ENCODE measurements around the gene FNDC10. TPM values are rescaled to one million over a fixed set of nuclear protein-coding genes. Genes with fewer than 3 reads are reported as not detected.
"Not testable (repeated sequence)": the region's sequence is repeated elsewhere in the genome, so short reads cannot be mapped to it uniquely, and the experiment has no call there.

The FNDC10 gene
- polyA plus RNA-seq, result 1 to 10 TPM in 1 of 3 donors, under 1 TPM in 2; 0.52 to 2.2 (median 0.70) TPM

DNA sequence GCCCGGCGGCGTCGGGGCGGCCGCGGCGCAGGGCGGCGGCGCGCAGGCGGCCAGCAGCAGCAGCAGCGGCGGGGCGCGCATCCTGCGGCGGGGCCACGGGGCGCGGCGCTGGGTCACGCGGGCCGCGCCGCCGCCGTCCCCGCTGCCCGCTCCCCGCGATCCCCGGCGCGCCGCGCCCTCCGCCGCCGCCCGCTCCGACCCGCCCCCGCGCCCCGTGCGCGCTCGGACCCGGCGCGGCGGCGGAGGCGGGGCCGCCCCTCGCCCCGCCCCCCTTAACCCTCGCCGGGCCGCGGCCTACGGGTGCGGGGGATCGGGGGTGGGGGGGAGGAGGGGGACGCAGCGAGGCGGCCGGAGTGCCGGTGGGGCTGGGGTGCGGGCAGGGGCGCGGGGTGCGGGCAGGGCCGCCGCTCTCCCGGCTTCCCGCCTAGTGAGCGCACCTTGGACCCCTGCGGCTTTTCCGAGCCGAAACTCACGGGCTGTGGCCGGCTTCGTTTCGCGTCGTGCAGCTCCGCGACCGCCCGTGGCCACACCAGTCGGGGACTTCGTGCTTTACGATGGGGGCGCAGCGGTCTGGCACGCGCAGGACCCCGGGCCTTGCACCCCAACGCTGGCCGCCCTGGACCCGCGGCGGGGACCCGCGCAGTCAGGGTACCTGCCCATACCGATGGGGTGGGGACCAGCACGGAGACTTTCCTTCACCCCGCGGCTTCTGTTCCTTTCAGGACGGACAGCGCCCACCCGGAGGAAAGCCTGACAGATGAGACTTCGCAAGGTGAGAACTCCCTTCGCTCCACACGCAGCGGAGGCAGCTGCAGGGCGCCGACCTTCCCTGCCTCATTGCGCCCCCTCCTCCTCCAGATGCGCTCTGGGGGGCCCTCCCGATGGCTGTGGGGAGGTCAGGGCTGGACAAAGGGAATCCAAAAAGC is at the start of gene FNDC10:
TSS of gene FNDC10 (minus strand) at position 201 of the 926 bp plus-strand sequence. CDS start at position 81, 120 bp downstream.
- no peak within 1 kb of the TSS for H3K27ac ChIP-seq (ENCODE audit: low read depth, low read length)
- 5 to 9% (median 7%) methylated on average over 64 to 94 of the region's 125 CpGs for WGBS, 3 donors

DNA sequence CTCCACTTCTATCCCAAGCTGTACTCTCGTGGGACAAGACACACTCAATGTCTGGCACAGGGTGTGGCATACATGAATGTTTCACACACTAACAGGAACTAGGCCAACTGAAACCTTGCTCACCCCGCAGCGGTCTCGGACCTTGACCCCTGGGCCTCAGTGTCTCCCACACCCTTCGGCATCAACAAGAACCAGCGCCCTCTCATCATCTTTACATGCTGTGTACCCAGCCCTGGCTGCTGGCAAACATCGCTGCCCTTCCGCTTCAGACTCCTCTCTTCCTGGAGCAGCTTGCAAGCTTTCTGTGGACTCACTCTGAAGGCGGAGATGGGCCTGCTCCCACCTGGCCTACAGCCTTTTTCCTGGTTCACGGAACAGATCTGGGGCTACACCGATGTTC is 48.3 kb upstream of the FNDC10 start:
- WGBS, 3 donors, result 84 to 92% (median 87%) methylated on average over 11 of the region's 11 CpGs
- not testable (repeated sequence) for H3K27ac ChIP-seq (ENCODE audit: low read depth, low read length)

DNA sequence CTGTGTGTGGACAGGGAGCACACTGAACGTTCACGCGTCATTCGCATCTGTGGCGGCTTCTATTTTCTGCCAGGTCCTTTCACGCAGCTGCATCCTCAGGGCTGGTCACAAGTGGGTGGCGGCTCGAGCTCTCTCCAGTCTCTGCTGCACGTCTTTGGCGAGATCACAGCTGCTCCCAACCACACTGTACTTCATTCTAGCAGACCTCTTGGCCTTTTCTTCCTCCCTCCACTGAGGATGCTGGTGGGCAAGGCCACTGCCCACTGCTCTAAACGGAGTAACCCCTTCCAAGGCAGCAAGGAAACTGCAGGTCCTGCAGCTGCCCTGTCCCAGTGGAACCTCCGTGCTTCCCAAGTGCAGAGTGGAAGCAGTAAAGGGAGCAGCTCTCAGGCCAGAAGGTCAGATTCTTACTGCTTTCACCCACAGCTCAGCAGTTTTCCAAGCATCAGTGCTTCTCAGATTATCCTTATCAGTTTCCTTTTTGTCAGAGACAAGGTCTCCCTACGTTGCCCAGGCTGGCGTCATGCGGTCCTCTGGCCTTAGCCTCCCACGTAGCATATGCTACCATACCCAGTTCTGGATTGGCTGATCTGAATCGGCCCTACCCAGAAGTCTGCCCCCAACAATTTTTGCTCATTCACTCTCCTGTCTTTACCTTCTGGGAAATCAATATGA is 47.8 kb upstream of the FNDC10 start:
- 83 to 90% (median 87%) methylated on average over 17 of the region's 17 CpGs for WGBS, 3 donors

DNA sequence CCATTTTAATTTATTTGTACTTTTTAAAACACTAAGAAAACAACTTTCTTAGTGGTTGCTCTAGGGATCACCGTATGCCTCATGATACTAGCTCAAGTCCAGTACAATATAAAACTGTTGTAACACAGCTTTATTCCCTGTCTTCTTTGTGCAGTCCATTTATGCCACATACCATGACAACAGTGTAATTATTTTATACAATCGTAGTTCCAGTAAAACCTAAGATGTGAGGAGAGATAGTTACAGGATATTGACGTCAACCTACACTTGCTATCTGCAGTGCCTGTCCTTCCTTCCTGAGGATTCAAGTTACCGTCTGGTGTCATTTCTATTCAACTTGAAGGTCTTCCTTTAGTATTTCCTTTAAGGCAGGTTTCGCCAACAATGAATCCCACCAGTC is 46.4 kb upstream of the FNDC10 start:
- 76 to 85% (median 82%) methylated on average over 3 to 5 of the region's 5 CpGs for WGBS, 3 donors
- not testable (repeated sequence) for H3K27ac ChIP-seq (ENCODE audit: low read depth, low read length)

More for the DNA sequence above, 47.8 kb upstream of the FNDC10 start:
- H3K27ac ChIP-seq (ENCODE audit: low read depth, low read length), result not testable (repeated sequence)

DNA sequence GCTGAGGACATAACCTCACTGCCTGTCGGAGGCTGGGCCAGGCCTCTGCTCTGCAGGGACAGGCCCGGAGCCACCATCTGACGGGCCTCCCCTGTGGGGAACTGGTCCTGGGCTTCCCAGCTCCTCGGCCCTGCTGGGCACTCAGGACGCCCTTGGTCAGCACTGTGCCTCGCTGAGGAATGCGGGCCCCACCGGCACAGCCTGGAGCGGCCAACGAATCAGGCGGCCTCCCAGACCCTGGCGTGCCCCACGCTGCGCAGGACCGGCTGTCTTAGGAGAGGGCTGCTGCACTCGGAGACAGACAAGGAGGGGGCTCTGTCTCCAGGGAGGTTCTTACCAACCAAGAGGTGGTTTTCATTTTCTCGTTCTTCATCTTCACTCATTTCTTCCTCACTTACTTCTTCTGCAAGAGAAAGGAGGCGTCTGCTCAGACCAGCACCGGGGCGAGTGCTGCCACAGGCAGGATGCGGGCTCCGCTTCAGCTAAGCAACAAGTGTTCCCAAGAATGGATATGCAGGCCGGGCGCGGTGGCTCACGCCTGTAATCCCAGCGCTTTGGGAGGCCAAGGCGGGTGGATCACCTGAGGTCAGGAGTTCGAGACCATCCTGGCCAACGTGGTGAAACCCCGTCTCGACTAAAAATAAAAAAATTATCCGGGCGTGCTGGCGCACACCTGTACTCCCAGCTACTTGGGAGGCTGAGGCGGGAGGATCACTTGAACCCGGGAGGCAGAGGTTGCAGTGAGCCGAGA is 41.0 kb upstream of the FNDC10 start:
- H3K27ac ChIP-seq (ENCODE audit: low read depth, low read length), result not testable (repeated sequence)
- 94 to 96% (median 96%) methylated on average over 21 to 31 of the region's 38 CpGs for WGBS, 3 donors

DNA sequence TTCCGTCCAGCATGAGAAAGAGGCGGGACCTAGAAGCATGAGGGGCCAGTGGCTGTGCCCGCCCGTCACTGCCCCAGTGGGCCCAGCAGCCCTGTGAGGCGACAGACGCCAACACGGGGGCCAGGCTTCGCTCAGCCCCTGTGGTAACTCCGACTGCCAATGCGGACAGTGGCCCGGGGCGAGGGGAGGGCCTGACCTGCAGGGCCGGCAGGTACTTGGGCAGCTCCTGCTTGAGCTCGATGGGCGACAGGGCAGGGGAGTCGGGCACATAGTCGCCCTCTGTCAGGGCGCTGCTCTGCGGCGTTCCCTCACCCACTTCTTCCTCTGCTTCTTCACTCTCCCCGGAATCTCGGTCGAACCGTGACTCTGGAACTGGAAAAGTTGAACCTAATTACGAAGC is 40.1 kb upstream of the FNDC10 start:
- 94 to 97% (median 96%) methylated on average over 9 to 17 of the region's 25 CpGs for WGBS, 3 donors
- not testable (repeated sequence) for H3K27ac ChIP-seq (ENCODE audit: low read depth, low read length)

DNA sequence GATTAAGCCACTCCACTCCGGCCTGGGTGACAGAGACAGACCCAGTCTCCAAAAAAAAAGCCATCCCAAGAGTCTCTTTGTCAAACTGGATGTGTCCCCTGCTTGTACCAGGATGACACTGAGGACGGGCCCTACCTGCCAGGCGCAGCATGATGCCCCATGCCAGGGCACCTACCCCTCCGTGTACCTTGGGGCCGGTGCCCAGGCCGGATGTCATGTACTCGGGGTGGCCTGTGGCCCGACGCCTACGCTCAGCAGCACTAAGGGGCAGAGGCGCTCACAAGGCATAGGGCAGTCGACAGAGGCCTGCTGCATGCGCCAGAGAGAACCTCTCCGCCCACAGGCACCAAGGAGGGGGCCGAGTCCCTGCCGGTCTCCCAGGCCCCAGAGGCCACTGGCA is 39.4 kb upstream of the FNDC10 start:
- H3K27ac ChIP-seq (ENCODE audit: low read depth, low read length), result not testable (repeated sequence)
- 94 to 97% (median 97%) methylated on average over 13 to 16 of the region's 16 CpGs for WGBS, 3 donors

DNA sequence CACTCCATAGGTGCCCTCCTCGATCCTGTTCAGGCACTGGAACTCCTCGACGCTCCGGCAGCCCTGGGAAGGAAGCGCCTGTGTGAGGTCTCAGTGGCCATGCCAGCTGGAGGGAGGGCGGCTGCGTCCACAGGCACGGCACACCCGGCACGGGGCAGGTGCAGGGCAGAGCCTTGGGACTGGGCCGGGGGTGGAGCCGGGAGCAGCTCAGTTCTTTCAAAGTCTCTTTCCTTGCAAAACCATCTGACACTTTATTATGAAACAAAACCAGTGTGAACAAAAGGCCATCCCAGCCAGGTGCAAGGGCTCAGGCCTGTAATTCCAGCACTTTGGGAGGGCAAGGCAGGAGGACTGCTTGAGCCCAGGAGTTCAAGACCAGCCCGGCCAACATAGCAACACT is 38.6 kb upstream of the FNDC10 start:
- 91 to 95% (median 94%) methylated on average over 8 to 9 of the region's 13 CpGs for WGBS, 3 donors
- not testable (repeated sequence) for H3K27ac ChIP-seq (ENCODE audit: low read depth, low read length)

DNA sequence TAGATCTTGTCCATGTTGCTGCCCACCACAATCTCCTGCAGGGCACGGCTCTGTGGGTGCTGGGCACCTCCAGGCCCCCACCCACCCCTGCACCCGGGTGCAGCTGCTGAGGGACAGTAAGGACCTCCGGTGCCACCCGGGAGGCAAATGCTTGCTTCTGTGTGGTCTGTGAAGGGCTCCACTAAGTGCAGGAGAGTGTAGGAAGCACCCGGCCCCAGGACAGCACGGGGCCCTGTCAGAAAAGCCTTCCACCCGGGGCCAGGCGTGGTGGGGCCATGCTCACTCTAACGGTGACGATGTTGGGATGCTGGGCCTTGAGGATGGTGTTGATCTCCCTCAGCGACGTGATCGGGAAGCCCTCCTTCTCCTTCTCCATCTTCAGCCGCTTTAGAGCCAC is 37.5 kb upstream of the FNDC10 start:
- H3K27ac ChIP-seq (ENCODE audit: low read depth, low read length), result not testable (repeated sequence)
- WGBS, 3 donors, result 89 to 94% (median 90%) methylated on average over 11 to 14 of the region's 14 CpGs

DNA sequence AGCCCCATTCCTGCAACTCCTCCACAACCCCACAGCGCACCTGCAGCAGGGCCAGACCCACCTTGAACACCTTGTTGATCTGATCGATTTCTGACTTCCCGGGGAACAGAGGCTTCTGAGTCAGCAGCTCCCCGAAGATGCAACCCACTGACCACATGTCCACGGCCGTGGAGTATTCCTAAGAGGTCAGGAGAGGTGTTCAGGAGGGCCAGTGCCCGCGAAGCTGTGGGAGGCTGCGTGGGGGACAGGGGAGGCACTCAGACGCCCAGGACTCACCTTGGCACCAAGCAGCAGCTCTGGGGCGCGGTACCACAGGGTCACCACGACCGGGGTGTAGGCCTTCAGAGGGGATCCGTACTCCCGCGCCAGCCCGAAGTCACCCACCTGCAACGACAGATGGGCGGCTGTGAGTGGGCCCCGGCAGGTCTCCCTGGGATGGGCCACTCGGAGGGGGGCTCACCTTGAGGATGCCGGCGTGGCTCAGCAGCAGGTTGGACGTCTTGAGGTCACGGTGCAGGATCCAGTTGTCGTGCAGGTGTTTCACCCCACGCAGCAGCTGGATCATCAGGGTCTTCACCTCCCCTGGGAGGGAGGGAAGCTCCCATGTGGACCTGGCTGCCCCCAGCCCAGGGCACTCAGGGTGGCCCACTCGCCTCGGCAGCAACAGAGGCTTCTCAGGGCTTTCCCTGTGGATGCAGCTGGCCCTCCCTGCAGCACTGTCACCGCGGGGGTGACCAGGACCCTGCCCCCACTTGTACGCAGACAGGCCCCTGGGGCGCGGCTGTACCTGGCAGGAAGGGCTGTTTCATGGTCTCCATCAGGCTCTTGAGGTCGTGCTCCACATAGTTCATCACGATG is 36.9 kb upstream of the FNDC10 start:
- not testable (repeated sequence) for H3K27ac ChIP-seq (ENCODE audit: low read depth, low read length)
- WGBS, 3 donors, result 93 to 94% (median 94%) methylated on average over 31 to 37 of the region's 37 CpGs

DNA sequence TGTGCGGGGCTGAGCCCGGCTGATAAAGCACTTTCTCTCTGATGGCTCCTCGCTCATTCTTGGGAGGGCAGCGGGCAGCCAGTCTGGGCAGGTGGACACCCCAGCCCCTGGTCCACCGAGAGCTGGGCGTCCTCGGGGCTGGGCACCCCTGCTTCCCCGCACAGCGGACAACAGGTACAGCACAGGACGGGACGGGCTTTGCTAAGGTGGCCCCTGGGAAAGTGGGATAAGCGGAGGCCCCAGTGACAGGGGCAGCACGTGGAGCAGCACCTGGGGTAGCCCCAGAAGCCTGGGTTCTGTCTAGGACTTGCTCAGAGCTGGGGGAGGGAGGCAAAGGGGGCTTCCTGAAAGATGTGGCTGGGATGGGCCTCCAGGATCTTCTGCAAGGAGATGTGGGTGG is 34.7 kb upstream of the FNDC10 start:
- 89 to 92% (median 91%) methylated on average over 9 of the region's 13 CpGs for WGBS, 3 donors
- H3K27ac ChIP-seq (ENCODE audit: low read depth, low read length), result not testable (repeated sequence)

DNA sequence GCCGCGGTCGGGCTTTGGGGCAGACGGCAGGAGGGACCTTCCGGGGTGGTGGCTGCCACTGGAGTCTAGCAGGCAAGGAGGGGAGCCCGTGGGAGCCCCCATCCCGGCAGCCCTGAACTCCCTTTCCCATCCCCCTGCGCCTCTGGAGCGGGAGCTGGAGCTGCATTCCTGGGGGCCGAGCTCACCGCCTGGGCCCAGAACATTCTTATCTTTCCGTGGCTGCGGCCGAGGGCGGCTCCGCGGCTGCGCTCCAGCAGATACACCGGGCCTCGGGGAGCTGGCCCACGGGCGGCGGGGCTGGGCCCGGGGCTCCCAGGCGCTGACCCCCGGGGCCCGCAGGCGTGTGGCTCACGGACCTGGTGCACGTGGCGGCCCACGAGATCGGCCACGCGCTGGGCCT is 33.5 kb upstream of the FNDC10 start:
- WGBS, 3 donors, result no CpG with 5 or more reads among the region's 35 CpGs
- not testable (repeated sequence) for H3K27ac ChIP-seq (ENCODE audit: low read depth, low read length)

DNA sequence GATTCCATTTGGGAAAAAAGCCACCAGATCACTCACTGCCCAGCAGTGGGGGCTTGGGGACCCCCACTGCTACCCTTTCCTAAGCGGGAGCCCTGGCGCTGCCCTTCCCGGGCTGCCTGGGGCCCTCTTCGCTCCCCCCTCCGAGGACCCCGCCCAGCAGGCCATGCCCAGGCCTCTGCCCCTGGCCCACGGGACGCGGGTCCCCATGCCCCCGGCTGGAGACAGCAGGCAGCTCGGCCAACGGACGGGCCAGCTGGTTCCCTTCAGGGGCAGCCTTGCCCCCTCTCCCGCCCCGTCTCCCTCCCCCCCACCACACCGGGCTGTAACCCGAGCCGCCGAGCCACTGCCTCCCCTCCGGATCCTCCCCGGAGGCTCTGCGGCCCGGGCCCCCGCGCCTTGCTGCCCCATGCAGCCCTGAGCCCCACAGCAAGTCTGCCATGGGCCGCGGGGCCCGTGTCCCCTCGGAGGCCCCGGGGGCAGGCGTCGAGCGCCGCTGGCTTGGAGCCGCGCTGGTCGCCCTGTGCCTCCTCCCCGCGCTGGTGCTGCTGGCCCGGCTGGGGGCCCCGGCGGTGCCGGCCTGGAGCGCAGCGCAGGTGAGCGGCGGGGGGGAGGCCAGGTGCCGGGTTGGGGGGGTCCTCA is 32.0 kb upstream of the FNDC10 start, which contains the start of gene MMP23B:
TSS of gene MMP23B (plus strand) at position 392 of the 639 bp plus-strand sequence. CDS start at position 438, 46 bp downstream.
- no peak within 1 kb of the TSS for H3K27ac ChIP-seq (ENCODE audit: low read depth, low read length)
- 2 to 7% (median 5%) methylated on average over 31 to 48 of the region's 48 CpGs for WGBS, 3 donors

DNA sequence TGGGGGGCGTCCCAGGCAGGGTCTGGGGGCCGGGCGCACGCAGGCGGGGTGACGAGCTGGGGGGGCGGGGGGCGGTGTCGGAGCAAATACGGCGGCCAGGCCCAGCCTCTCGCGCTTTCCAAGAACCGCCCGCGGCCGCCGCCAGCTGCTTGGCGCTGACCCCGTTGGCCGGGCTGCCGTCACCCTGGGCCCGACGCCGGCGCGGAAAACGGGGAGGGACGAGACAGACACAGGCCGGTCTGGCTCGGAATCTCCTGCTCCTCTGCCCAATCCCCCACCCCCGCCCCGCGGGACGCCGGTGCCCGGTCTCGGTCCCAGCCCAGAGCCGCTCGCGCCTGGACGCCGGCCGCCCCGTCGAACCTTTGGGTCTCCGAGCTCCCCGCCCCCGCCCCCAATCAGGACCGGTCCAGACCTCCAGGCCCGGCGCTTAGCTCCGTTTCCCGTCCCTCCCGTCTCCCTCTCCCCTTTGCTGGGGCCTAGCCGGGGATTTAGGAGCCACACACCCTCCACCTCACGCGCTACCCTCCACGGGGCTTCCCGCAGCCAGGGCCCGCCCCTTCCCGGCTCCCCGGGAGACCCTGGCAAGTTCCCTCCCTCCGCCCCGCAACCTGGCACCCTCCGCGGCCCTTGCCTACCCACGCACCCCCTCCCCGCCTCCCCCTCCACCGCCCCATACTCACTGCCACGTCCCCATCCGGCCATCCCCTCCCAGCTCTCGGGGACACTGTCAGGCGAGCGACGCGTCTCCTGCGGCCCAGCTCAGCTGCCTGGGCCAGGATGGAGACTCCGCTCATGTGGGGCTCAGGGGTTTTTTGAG is 31.2 kb upstream of the FNDC10 start:
- no peak overlapping the region for H3K27ac ChIP-seq (ENCODE audit: low read depth, low read length)
- 5 to 13% (median 7%) methylated on average over 39 to 78 of the region's 79 CpGs for WGBS, 3 donors

DNA sequence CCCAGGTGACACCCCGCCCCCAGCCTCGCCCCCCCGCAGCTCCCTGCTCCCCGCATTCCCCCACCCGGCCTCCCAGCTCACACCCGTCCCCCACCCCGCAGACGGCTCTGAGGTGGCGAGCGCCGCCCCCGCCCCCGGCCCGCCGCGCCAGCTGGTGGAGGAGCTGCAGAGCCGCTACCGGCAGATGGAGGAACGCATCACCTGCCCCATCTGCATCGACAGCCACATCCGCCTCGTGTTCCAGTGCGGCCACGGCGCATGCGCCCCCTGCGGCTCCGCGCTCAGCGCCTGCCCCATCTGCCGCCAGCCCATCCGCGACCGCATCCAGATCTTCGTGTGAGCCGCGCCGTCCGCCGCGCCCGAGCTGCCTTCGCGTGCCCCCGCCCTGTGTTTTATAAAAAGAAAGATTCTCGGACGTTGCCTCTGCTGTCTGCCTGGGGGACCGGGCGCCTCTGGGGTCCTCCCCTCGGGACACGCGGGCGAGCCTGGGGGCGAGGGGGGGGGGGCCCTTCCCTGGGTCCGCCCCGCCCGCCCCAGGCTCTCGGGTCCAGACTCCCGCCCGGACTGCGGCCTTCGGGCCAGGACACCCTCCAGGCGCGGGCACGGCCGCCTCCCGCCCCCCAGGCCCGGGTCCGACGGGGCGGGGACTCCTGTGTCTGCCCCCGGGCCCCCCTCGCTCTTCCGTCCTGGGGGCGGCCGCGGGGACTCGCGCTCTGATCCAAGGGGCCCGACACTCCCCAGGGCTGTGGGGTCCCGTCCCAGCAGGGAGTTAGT is 30.4 kb upstream of the FNDC10 start:
- 8 to 60% (median 14%) methylated on average over 56 to 79 of the region's 81 CpGs for WGBS, 3 donors
- no peak overlapping the region for H3K27ac ChIP-seq (ENCODE audit: low read depth, low read length)
